CD1c-positive myeloid dendritic cell (primary cell): ENCODE results near the gene NECTIN1.

ENCODE experiments used
- DNase-seq: peaks from one replicate; pipeline ENCODE4 v3.0.0-alpha.2; 2016; ENCODE audit errors: extremely low spot score

Gene NECTIN1

GRCh38 chr11:119728651-119729580 is at the start of gene NECTIN1:
Gene NECTIN1, minus strand, starts transcription at chr11:119729200. Its CDS starts 647 bp downstream, at chr11:119728553.
- DNase-seq: peak; percentile 88

GRCh38 chr11:119778391-119779194 is 49.6 kb upstream of the NECTIN1 start:
- no peak for DNase-seq

- no peak for DNase-seq
These were observed 48.9 kb upstream of the NECTIN1 start for GRCh38 chr11:119777940-119778339.

- DNase-seq: no peak
These were observed 47.7 kb upstream of the NECTIN1 start for GRCh38 chr11:119776651-119777050.

GRCh38 chr11:119776031-119776636 is 47.1 kb upstream of the NECTIN1 start:
- DNase-seq: no peak

- peak; percentile 8 for DNase-seq
These were observed 45.3 kb upstream of the NECTIN1 start for GRCh38 chr11:119774172-119774763.

GRCh38 chr11:119772641-119773415 is 43.8 kb upstream of the NECTIN1 start:
- no peak for DNase-seq

- DNase-seq: no peak
These were observed 43.1 kb upstream of the NECTIN1 start for GRCh38 chr11:119772076-119772475.

- DNase-seq: no peak
These were observed 42.3 kb upstream of the NECTIN1 start for GRCh38 chr11:119771172-119771770.

GRCh38 chr11:119765628-119766027 is 36.6 kb upstream of the NECTIN1 start:
- no peak for DNase-seq

- no peak for DNase-seq
These were observed 35.3 kb upstream of the NECTIN1 start for GRCh38 chr11:119764108-119764868.

- DNase-seq: no peak
These were observed 34.2 kb upstream of the NECTIN1 start for GRCh38 chr11:119763071-119763728.

- DNase-seq: no peak
These were observed 30.9 kb upstream of the NECTIN1 start for GRCh38 chr11:119759747-119760412.

- DNase-seq: no peak
These were observed 30.3 kb upstream of the NECTIN1 start for GRCh38 chr11:119759324-119759723.

GRCh38 chr11:119758291-119758690 is 29.3 kb upstream of the NECTIN1 start:
- DNase-seq: no peak

- no peak for DNase-seq
These were observed 28.4 kb upstream of the NECTIN1 start for GRCh38 chr11:119757378-119757777.

GRCh38 chr11:119756169-119756865 is 27.3 kb upstream of the NECTIN1 start:
- no peak for DNase-seq
